Mesenchymal stem cell (in vitro differentiated cells and primary cell): ENCODE measurements around the gene NCOA1.
"Not testable (repeated sequence)": the region's sequence is repeated elsewhere in the genome, so short reads cannot be mapped to it uniquely, and the experiment has no call there.

Source experiments
- DNase-seq: peaks from one replicate; pipeline ENCODE4 v3.0.0-alpha.2; 2013
- H2AFZ ChIP-seq: one replicate; pipeline ENCODE4 v1.6.1; 2013; ENCODE audit warnings: low read depth, mild to moderate bottlenecking, control low read depth, inconsistent platforms, low read length, moderate library complexity
- H2AK5ac ChIP-seq: 2 replicates; pipeline ENCODE4 v1.6.1; 2013; ENCODE audit warnings: low read length, moderate library complexity, mild to moderate bottlenecking, inconsistent platforms; ENCODE audit not compliant: severe bottlenecking
- H2BK120ac ChIP-seq: one replicate; pipeline ENCODE4 v1.6.1; 2013; ENCODE audit warnings: low read depth, mild to moderate bottlenecking, inconsistent platforms, low read length, moderate library complexity
- H2BK12ac ChIP-seq, 2 experiments: one replicate each; pipeline ENCODE4 v1.6.1; 2013; ENCODE audit warnings: inconsistent platforms in 2 of 2, low read length in 2 of 2, mild to moderate bottlenecking in 2 of 2, moderate library complexity in 2 of 2, control low read depth in 1 of 2
- H2BK15ac ChIP-seq: one replicate; pipeline ENCODE4 v1.6.1; 2013; ENCODE audit warnings: mild to moderate bottlenecking, low read depth, inconsistent platforms; ENCODE audit not compliant: poor library complexity, severe bottlenecking
- H2BK5ac ChIP-seq: 2 replicates; pipeline ENCODE4 v1.6.1; 2013; ENCODE audit warnings: low read depth, mild to moderate bottlenecking, low read length, control low read depth, inconsistent platforms; ENCODE audit not compliant: poor library complexity, severe bottlenecking
- H3K14ac ChIP-seq, 2 experiments: one replicate each; pipeline ENCODE4 v1.6.1; 2013; ENCODE audit warnings: inconsistent platforms in 2 of 2, low read length in 2 of 2, control low read depth in 1 of 2, mild to moderate bottlenecking in 1 of 2, moderate library complexity in 1 of 2
- H3K18ac ChIP-seq, 2 experiments: one replicate each; pipeline ENCODE4 v1.6.1; 2013; ENCODE audit warnings: inconsistent platforms in 2 of 2, low read length in 2 of 2, control low read depth in 1 of 2, low read depth in 1 of 2, mild to moderate bottlenecking in 1 of 2
- H3K23ac ChIP-seq, 2 experiments: one replicate each; pipeline ENCODE4 v1.6.1; 2013; ENCODE audit warnings: inconsistent platforms in 2 of 2, low read length in 2 of 2, mild to moderate bottlenecking in 2 of 2, moderate library complexity in 2 of 2, control low read depth in 1 of 2
- H3K27ac ChIP-seq: 2 replicates; pipeline ENCODE4 v1.5.1; 2013; ENCODE audit warnings: mild to moderate bottlenecking, moderate library complexity, low read length, control low read depth, inconsistent platforms; ENCODE audit not compliant: poor library complexity, severe bottlenecking
- H3K27me3 ChIP-seq, 2 experiments: 2 replicates each; pipeline versions ENCODE4 v1.6.1 to v1.7.0; 2013; ENCODE audit warnings: low read length in 2 of 2, mild to moderate bottlenecking in 2 of 2, moderate library complexity in 2 of 2, control low read depth in 1 of 2, inconsistent platforms in 1 of 2; ENCODE audit not compliant: control insufficient read depth in 1 of 2, insufficient read depth in 1 of 2
- H3K36me3 ChIP-seq, 2 experiments: 2 replicates each; pipeline versions ENCODE4 v1.6.1 to v1.7.0; 2013; ENCODE audit warnings: low read length in 2 of 2, control low read depth in 1 of 2, inconsistent platforms in 1 of 2, low read depth in 1 of 2, mild to moderate bottlenecking in 1 of 2; ENCODE audit not compliant: insufficient read depth in 2 of 2, control insufficient read depth in 1 of 2
- H3K4ac ChIP-seq, 2 experiments: one replicate each; pipeline ENCODE4 v1.6.1; 2013; ENCODE audit warnings: inconsistent platforms in 2 of 2, low read length in 2 of 2, mild to moderate bottlenecking in 2 of 2, moderate library complexity in 2 of 2, control low read depth in 1 of 2, low read depth in 1 of 2
- H3K4me1 ChIP-seq: 2 replicates; pipeline ENCODE4 v1.6.1; 2013; ENCODE audit warnings: low read depth, low read length, control low read depth; ENCODE audit not compliant: control insufficient read depth, insufficient read depth
- H3K4me2 ChIP-seq: 2 replicates; pipeline ENCODE4 v1.6.1; 2013; ENCODE audit warnings: low read length, mild to moderate bottlenecking, inconsistent platforms; ENCODE audit not compliant: poor library complexity, severe bottlenecking
- H3K4me3 ChIP-seq, 2 experiments: 2 replicates each; pipeline versions ENCODE4 v1.5.1 to v1.7.0; 2013; ENCODE audit warnings: low read length in 2 of 2, mild to moderate bottlenecking in 2 of 2, control low read depth in 1 of 2, low read depth in 1 of 2; ENCODE audit not compliant: insufficient read depth in 1 of 2
- H3K79me1 ChIP-seq: replicated peaks from 2 replicates; pipeline ENCODE4 v1.6.1; 2013; ENCODE audit warnings: mild to moderate bottlenecking, control low read depth, low read length, inconsistent platforms; ENCODE audit not compliant: poor library complexity, severe bottlenecking
- H3K9ac ChIP-seq: 2 replicates; pipeline ENCODE4 v1.7.0; 2013; ENCODE audit warnings: mild to moderate bottlenecking, low read length, moderate library complexity
- H3K9me3 ChIP-seq: 2 replicates; pipeline ENCODE4 v1.7.0; 2013; ENCODE audit warnings: mild to moderate bottlenecking, low read length; ENCODE audit not compliant: control insufficient read depth
- H4K8ac ChIP-seq: one replicate; pipeline ENCODE4 v1.6.1; 2013; ENCODE audit warnings: inconsistent platforms, mild to moderate bottlenecking, low read length, moderate library complexity
- H4K91ac ChIP-seq: one replicate; pipeline ENCODE4 v1.6.1; 2013; ENCODE audit warnings: mild to moderate bottlenecking, low read length, inconsistent platforms
- WGBS: methylation state at CpG from one replicate; pipeline ENCODE4 v1.1.7; 2013; ENCODE audit warnings: mixed read lengths; 5-methylcytosine and 5-hydroxymethylcytosine counted together

NCOA1 gene

GRCh38 chr2:24544456-24545115 is 53.5 kb downstream of the NCOA1 start:
- Histone ChIP-seq H4K8ac (no peak overlapping the region), H2BK5ac (no peak overlapping the region), H3K23ac (no peak overlapping the region), H3K4me1 (no peaks in the 10 kb centered on the region), H2BK12ac (no peak overlapping the region), H3K36me3 (no peaks in the 10 kb centered on the region), H3K27me3 (no peaks in the 10 kb centered on the region), H3K4me2 (no peak overlapping the region), H3K9me3 (peaks cover 12% of the 10 kb centered on the region), H4K91ac (no peak overlapping the region), H2BK15ac (no peak overlapping the region), H3K9ac (no peak overlapping the region), H3K27ac (no peak overlapping the region), H3K4ac (no peak overlapping the region), H2AK5ac (no peak overlapping the region), H2AFZ (no peak overlapping the region), H3K79me1 (peaks cover 23% of the 10 kb centered on the region), H3K18ac (no peak overlapping the region), H2BK120ac (no peak overlapping the region), H3K14ac (no peak overlapping the region), H3K4me3 (no peak overlapping the region)
- no CpG with 5 or more reads among the region's 1 CpG for WGBS
- DNase-seq: no peak

- no peak overlapping the region for H3K4ac ChIP-seq
- H3K36me3 ChIP-seq: no peaks in the 10 kb centered on the region
- no peak overlapping the region for H3K4me2 ChIP-seq
- no peak overlapping the region for H2BK5ac ChIP-seq
- no peak overlapping the region for H2AK5ac ChIP-seq
- peaks cover 12% of the 10 kb centered on the region for H3K9me3 ChIP-seq
- H2BK15ac ChIP-seq: no peak overlapping the region
- no peak overlapping the region for H2BK120ac ChIP-seq
- H2BK12ac ChIP-seq: no peak overlapping the region
- no peak overlapping the region for H3K27ac ChIP-seq
- no peak overlapping the region for H2AFZ ChIP-seq
- no peak for DNase-seq
- no peak overlapping the region for H3K4me3 ChIP-seq
- H3K9ac ChIP-seq: no peak overlapping the region
- H3K18ac ChIP-seq: no peak overlapping the region
- H3K14ac ChIP-seq: no peak overlapping the region
- H3K4me1 ChIP-seq: no peaks in the 10 kb centered on the region
- no peak overlapping the region for H3K23ac ChIP-seq
- no peak overlapping the region for H4K8ac ChIP-seq
- 100% methylated on average over 1 of the region's 1 CpG for WGBS
- H3K79me1 ChIP-seq: peaks cover 24% of the 10 kb centered on the region
- no peaks in the 10 kb centered on the region for H3K27me3 ChIP-seq
- H4K91ac ChIP-seq: no peak overlapping the region
These were observed 55.6 kb downstream of the NCOA1 start for GRCh38 chr2:24546669-24547068.

- Histone ChIP-seq H3K18ac (no peak overlapping the region), H3K9ac (no peak overlapping the region), H3K79me1 (peaks cover 22% of the 10 kb centered on the region), H3K4me2 (no peak overlapping the region), H3K4me3 (no peak overlapping the region), H3K4me1 (no peaks in the 10 kb centered on the region), H3K27me3 (no peaks in the 10 kb centered on the region), H3K36me3 (no peaks in the 10 kb centered on the region), H3K4ac (no peak overlapping the region), H2AK5ac (no peak overlapping the region), H2BK5ac (no peak overlapping the region), H2BK12ac (no peak overlapping the region), H2BK120ac (no peak overlapping the region), H4K91ac (no peak overlapping the region), H3K14ac (no peak overlapping the region), H3K27ac (no peak overlapping the region), H2AFZ (no peak overlapping the region), H4K8ac (no peak overlapping the region), H3K9me3 (peaks cover 12% of the 10 kb centered on the region), H3K23ac (no peak overlapping the region), H2BK15ac (no peak overlapping the region)
- no peak for DNase-seq
- 96% methylated on average over 4 of the region's 4 CpGs for WGBS
These were observed 57.0 kb downstream of the NCOA1 start for GRCh38 chr2:24548058-24548457.

GRCh38 chr2:24550301-24550700 is 59.2 kb downstream of the NCOA1 start:
- not testable (repeated sequence) for H3K27ac ChIP-seq
- WGBS: 68% methylated on average over 2 of the region's 2 CpGs

More at GRCh38 chr2:24550301-24550700, 59.2 kb downstream of the NCOA1 start:
- not testable (repeated sequence) for H3K4me1 ChIP-seq, H3K4me2 ChIP-seq, H3K18ac ChIP-seq, H3K4ac ChIP-seq, H3K23ac ChIP-seq, H3K27me3 ChIP-seq, H2BK15ac ChIP-seq, H2BK12ac ChIP-seq, H3K4me3 ChIP-seq, H4K8ac ChIP-seq, H3K9me3 ChIP-seq, H2AK5ac ChIP-seq, H3K9ac ChIP-seq, H2BK120ac ChIP-seq, H4K91ac ChIP-seq, H3K36me3 ChIP-seq, H3K14ac ChIP-seq, H2AFZ ChIP-seq, H2BK5ac ChIP-seq
- peaks cover 22% of the 10 kb centered on the region for H3K79me1 ChIP-seq
- peak; percentile 9 for DNase-seq
